Breast epithelium (tissue), 4 donors: ENCODE results near the gene PIGBOS1. TPM values are rescaled to one million over a fixed set of nuclear protein-coding genes. Genes with fewer than 3 reads are reported as not detected.

Experiments
- DNase-seq, 2 donors: peaks; one replicate each; pipeline ENCODE4 v3.0.0-alpha.2; 2019; ENCODE audit warnings: low spot score in 2 of 2
- H3K27ac ChIP-seq, 2 donors: fragments of 200-600 bp; sonication (generic) in 1 of 2; one replicate each; pipeline ENCODE4 v1.5.1; 2016 to 2019; ENCODE audit warnings: mild to moderate bottlenecking in 1 of 2
- H3K27me3 ChIP-seq, 2 donors: fragments of 200-600 bp; sonication (generic) in 1 of 2; one replicate each; pipeline versions ENCODE4 v1.5.1 to v1.6.0; 2017 to 2019; ENCODE audit warnings: control low read depth in 1 of 2, mild to moderate bottlenecking in 1 of 2
- H3K36me3 ChIP-seq: fragments of 200-600 bp; one replicate; pipeline ENCODE4 v1.5.1; 2019
- H3K4me1 ChIP-seq, 2 donors: fragments of 200-600 bp; sonication (generic); one replicate each; pipeline ENCODE4 v1.5.1; 2016 to 2019; ENCODE audit warnings: control low read depth in 1 of 2
- H3K4me3 ChIP-seq, 3 donors: fragments of 200-600 bp; sonication (generic); 1 replicate in 2 of 3; 2 replicates in 1 of 3; pipeline ENCODE4 v1.5.1; 2016 to 2019; ENCODE audit warnings: mild to moderate bottlenecking in 3 of 3, moderate library complexity in 2 of 3
- H3K9me3 ChIP-seq, 2 donors: fragments of 200-600 bp; sonication (generic) in 1 of 2; one replicate each; pipeline ENCODE4 v1.5.1; 2016 to 2019; ENCODE audit warnings: control low read depth in 1 of 2
- POLR2A ChIP-seq: fragments of 450-650 bp; IDR thresholded peaks from one replicate; pipeline ENCODE4 v1.6.1; 2016; ENCODE audit warnings: antibody characterized with exemption, mild to moderate bottlenecking, moderate library complexity
- POLR2AphosphoS5 ChIP-seq, 3 donors: sonication (generic); formaldehyde crosslinking; IDR thresholded peaks; one replicate each; pipeline ENCODE4 v1.6.1; 2017; ENCODE audit warnings: antibody characterized with exemption in 3 of 3
- intact Hi-C: fragments of 100-400 bp; cut with DNase I; formaldehyde crosslinking; loops from one replicate; pipeline ENCODE4 v1.15.1; 2023; ENCODE audit warnings: low total_unique reads
- total RNA-seq, 3 donors: library from RNA; depleted of rRNA; stranded (reverse); fragments of >200 nt; gene quantifications; one replicate each; pipeline ENCODE4 v1.1.0, GENCODE V29; 2016
- TF ChIP-seq, protein P1 (sequence below), 3 donors: fragments of 450-650 bp; IDR thresholded peaks; one replicate each; pipeline ENCODE4 v1.5.1; 2016 to 2017; ENCODE audit warnings: antibody characterized with exemption in 3 of 3, mild to moderate bottlenecking in 3 of 3, moderate library complexity in 3 of 3

Gene PIGBOS1
- total RNA-seq, 3 donors from 2014 or later, result 11.8 to 15.0 (median 12.7) TPM

DNA sequence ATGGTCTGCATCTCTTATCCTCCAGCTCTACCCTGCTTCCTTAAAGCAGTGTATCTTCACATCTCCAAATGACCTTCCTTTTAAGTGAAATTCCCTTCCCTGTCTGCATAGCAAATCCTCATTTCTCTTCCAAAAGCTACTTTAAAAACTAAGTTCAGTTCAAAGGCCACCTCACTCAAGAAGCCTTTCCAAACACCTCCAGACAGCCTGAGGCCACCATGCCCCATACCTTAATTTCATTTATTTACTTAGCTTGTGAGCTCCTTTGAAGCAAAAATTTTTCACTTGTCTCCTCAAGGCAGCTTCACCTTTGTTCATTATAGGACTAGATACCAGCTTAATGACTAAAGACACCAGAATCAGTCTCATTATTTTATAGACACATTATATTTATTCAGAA, 39.5 kb upstream of the PIGBOS1 start:
- no peak for DNase-seq
- no peaks in the 10 kb centered on the region for H3K27me3 ChIP-seq
- no peaks in the 10 kb centered on the region for H3K9me3 ChIP-seq
- no peak overlapping the region for H3K27ac ChIP-seq
- intact Hi-C loops, result no loop called here
- H3K4me1 ChIP-seq, result no peaks in the 10 kb centered on the region
- H3K36me3 ChIP-seq, result no peaks in the 10 kb centered on the region
- TF ChIP-seq POLR2AphosphoS5 (IDR thresholded peaks at IDR 0.05), result no peak
- TF ChIP-seq, protein P1, sequence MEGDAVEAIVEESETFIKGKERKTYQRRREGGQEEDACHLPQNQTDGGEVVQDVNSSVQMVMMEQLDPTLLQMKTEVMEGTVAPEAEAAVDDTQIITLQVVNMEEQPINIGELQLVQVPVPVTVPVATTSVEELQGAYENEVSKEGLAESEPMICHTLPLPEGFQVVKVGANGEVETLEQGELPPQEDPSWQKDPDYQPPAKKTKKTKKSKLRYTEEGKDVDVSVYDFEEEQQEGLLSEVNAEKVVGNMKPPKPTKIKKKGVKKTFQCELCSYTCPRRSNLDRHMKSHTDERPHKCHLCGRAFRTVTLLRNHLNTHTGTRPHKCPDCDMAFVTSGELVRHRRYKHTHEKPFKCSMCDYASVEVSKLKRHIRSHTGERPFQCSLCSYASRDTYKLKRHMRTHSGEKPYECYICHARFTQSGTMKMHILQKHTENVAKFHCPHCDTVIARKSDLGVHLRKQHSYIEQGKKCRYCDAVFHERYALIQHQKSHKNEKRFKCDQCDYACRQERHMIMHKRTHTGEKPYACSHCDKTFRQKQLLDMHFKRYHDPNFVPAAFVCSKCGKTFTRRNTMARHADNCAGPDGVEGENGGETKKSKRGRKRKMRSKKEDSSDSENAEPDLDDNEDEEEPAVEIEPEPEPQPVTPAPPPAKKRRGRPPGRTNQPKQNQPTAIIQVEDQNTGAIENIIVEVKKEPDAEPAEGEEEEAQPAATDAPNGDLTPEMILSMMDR (IDR thresholded peaks at IDR 0.05), result no peak
- no peak for TF ChIP-seq POLR2A
- H3K4me3 ChIP-seq, result no peak overlapping the region

DNA sequence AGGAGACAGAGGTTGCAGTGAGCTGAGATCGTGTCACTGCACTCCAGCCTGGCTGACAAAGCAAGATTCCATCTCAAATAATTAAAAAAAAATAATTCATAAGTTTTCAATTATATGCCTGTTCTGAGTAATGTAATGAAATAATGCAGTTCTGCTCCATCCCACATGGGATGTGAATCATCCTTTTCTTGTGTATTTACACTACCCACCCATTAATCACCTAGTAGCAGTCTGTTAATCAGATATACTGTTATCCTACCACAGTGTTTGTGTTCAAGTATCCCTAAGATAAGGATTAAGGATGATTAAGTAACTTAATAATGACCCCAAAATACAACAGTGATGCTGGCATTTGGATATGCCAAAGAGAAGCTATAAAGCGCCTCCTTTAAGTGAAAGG, 38.9 kb upstream of the PIGBOS1 start:
- intact Hi-C loops, result no loop called here
- no peaks in the 10 kb centered on the region for H3K27me3 ChIP-seq
- H3K4me1 ChIP-seq, result no peaks in the 10 kb centered on the region
- H3K36me3 ChIP-seq, result no peaks in the 10 kb centered on the region
- no peaks in the 10 kb centered on the region for H3K9me3 ChIP-seq
- TF ChIP-seq, protein P1 (IDR thresholded peaks at IDR 0.05), result no peak
- TF ChIP-seq POLR2A, result no peak
- TF ChIP-seq POLR2AphosphoS5 (IDR thresholded peaks at IDR 0.05), result no peak
- DNase-seq, result no peak
- no peak overlapping the region for H3K27ac ChIP-seq
- H3K4me3 ChIP-seq, result no peak overlapping the region

DNA sequence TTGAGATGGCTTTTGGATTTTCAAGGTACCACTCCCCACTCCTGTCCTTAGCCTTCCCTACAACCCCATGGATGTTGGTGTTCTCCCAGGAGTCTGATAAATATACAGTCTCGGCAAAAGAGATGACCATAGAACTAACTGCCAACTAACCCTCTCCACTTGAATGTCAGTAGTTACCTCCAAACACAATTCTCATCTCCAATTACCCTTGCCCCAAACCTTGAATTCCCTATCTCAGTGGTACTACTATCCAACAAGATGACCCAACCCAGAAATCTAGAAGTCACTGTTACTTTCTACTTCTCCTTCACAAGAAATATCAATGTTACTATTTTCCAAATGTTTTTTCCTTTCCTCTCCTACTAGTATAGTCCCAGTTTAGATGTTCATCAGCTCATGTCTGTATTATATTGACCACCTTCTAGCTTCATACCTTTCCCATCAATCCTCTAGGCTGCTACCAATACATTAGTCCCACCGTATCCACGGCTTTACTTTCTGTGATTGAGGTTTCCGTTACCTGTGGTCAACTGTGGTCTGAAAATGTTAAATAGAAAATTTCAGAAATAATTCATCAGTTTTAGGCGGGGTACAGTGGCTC, 38.2 kb upstream of the PIGBOS1 start:
- H3K27me3 ChIP-seq, result no peaks in the 10 kb centered on the region
- TF ChIP-seq POLR2A (no peak), POLR2AphosphoS5 (IDR thresholded peaks at IDR 0.05) (no peak)
- TF ChIP-seq, protein P1 (IDR thresholded peaks at IDR 0.05), result no peak
- no peak overlapping the region for H3K27ac ChIP-seq
- no peaks in the 10 kb centered on the region for H3K36me3 ChIP-seq
- no peaks in the 10 kb centered on the region for H3K9me3 ChIP-seq
- intact Hi-C loops, result no loop called here
- H3K4me3 ChIP-seq, result no peak overlapping the region
- no peaks in the 10 kb centered on the region for H3K4me1 ChIP-seq
- DNase-seq, result no peak

- Histone ChIP-seq H3K36me3 (no peaks in the 10 kb centered on the region), H3K27ac (no peak overlapping the region), H3K9me3 (no peaks in the 10 kb centered on the region), H3K4me1 (no peaks in the 10 kb centered on the region), H3K27me3 (no peaks in the 10 kb centered on the region), H3K4me3 (no peak overlapping the region)
- TF ChIP-seq, protein P1 (IDR thresholded peaks at IDR 0.05), result no peak
- TF ChIP-seq POLR2AphosphoS5 (IDR thresholded peaks at IDR 0.05), result no peak
- no peak for TF ChIP-seq POLR2A
- DNase-seq, result no peak
- intact Hi-C loops, result no loop called here
Observed at GRCh38 chr15:55353025-55353424, 34.1 kb upstream of the PIGBOS1 start.

- Histone ChIP-seq H3K4me1 (no peaks in the 10 kb centered on the region), H3K36me3 (no peaks in the 10 kb centered on the region)
- TF ChIP-seq, protein P1 (IDR thresholded peaks at IDR 0.05), result no peak
- TF ChIP-seq POLR2AphosphoS5 (IDR thresholded peaks at IDR 0.05) (no peak), POLR2A (no peak)
Observed at GRCh38 chr15:55349282-55349681, 30.4 kb upstream of the PIGBOS1 start.

More at GRCh38 chr15:55349282-55349681, 30.4 kb upstream of the PIGBOS1 start:
- Histone ChIP-seq H3K9me3 (no peaks in the 10 kb centered on the region), H3K27me3 (no peaks in the 10 kb centered on the region), H3K27ac (no peak overlapping the region), H3K4me3 (no peak overlapping the region)
- DNase-seq, result no peak
- intact Hi-C loops, result no loop called here
